A549 (cell line): ENCODE data around the gene CNDP1. TPM values are rescaled to one million over a fixed set of nuclear protein-coding genes. Genes with fewer than 3 reads are reported as not detected.

Source experiments
- ATAC-seq, 2 experiments: fragments of 200-7000 bp in 1 of 2; fragments of >200 bp in 1 of 2; cut with Nextera tagmentation in 1 of 2; cut with Tn5 transposase in 1 of 2; 3 replicates each; pipeline versions ENCODE4 v1.8.0 to v1.9.1; 2018 to 2020; ENCODE audit warnings: mild to moderate bottlenecking in 1 of 2, moderate library complexity in 1 of 2
- CTCF ChIA-PET: fragments of 300-600 bp; sonication (Branson Sonifier 250); formaldehyde crosslinking; extraction: SDS; loops from one replicate; lab custom pipeline; 2021; ENCODE audit warnings: antibody characterized with exemption, inconsistent platforms; lab: Yijun Ruan, JAX
- POLR2A ChIA-PET: fragments of 350-600 bp; formaldehyde crosslinking; extraction: SDS; loops from one replicate; lab custom pipeline; 2021; ENCODE audit warnings: antibody characterized with exemption, inconsistent platforms; lab: Yijun Ruan, JAX
- DNase-seq, 2 experiments: peaks; one replicate each; pipeline versions ENCODE4 v3.0.0 to v3.0.0-alpha.2; 2011 to 2016; ENCODE audit warnings: low read depth in 1 of 2, low spot score in 1 of 2
- FAIRE-seq: peaks from 2 replicates; lab custom pipeline; 2011; peaks lifted over from hg19 to GRCh38; lab: Jason Lieb, UNC
- H3K27ac ChIP-seq, 2 experiments: fragments of >200 bp; sonication (Bioruptor Twin); formaldehyde crosslinking; 3 replicates each; pipeline ENCODE4 v1.5.1; 2016 to 2017
- H3K4me1 ChIP-seq: fragments of >200 bp; sonication (Bioruptor Twin); formaldehyde crosslinking; 3 replicates; pipeline ENCODE4 v1.6.1; 2016
- H3K4me2 ChIP-seq: fragments of >200 bp; sonication (Bioruptor Twin); formaldehyde crosslinking; 3 replicates; pipeline ENCODE4 v1.6.1; 2016
- H3K4me3 ChIP-seq: fragments of >200 bp; sonication (Bioruptor Twin); formaldehyde crosslinking; 3 replicates; pipeline ENCODE4 v1.5.1; 2016
- H3K9me3 ChIP-seq: fragments of >200 bp; sonication (Bioruptor Twin); formaldehyde crosslinking; 3 replicates; pipeline ENCODE4 v1.6.1; 2016
- BCL3 ChIP-seq: fragments of >200 bp; sonication (Bioruptor Twin); formaldehyde crosslinking; IDR thresholded peaks from 3 replicates; pipeline ENCODE4 v1.6.1; 2016
- BHLHE40 ChIP-seq: IDR thresholded peaks from 2 replicates; pipeline ENCODE4 v1.6.1; 2012; ENCODE audit warnings: low read depth, low read length, inconsistent platforms
- ELK1 ChIP-seq: fragments of 150-350 bp; IDR thresholded peaks from 2 replicates; pipeline ENCODE4 v1.6.1; 2014; ENCODE audit warnings: low read depth, mild to moderate bottlenecking, low read length
- HDAC2 ChIP-seq: fragments of 200-600 bp; sonication (generic); IDR thresholded peaks from 2 replicates; pipeline ENCODE4 v1.6.1; 2016
- HEYL ChIP-seq: fragments of 250-450 bp; sonication (Bioruptor Pico); IDR thresholded peaks from 2 replicates; pipeline ENCODE4 v1.8.0; 2021; ENCODE audit warnings: mild to moderate bottlenecking, moderate library complexity
- HOXB5 ChIP-seq: fragments of 250-450 bp; sonication (Bioruptor Pico); IDR thresholded peaks from 2 replicates; pipeline ENCODE4 v1.5.0; 2020; ENCODE audit warnings: mild to moderate bottlenecking, moderate library complexity
- MAZ ChIP-seq: fragments of 150-350 bp; IDR thresholded peaks from 2 replicates; pipeline ENCODE4 v1.6.1; 2014; ENCODE audit warnings: antibody characterized with exemption, low read depth, low read length, borderline replicate concordance
- NR3C1 ChIP-seq: fragments of >200 bp; sonication (Bioruptor Twin); formaldehyde crosslinking; IDR thresholded peaks from 3 replicates; pipeline ENCODE4 v1.6.1; 2017
- PBX3 ChIP-seq: IDR thresholded peaks from 2 replicates; pipeline ENCODE4 v1.6.1; 2012
- PHF8 ChIP-seq: fragments of 200-600 bp; sonication (generic); IDR thresholded peaks from 2 replicates; pipeline ENCODE4 v1.6.1; 2016; ENCODE audit warnings: low read depth, mild to moderate bottlenecking, antibody characterized with exemption, moderate library complexity, borderline replicate concordance
- POLR2A ChIP-seq: IDR thresholded peaks from 2 replicates; pipeline ENCODE4 v1.6.1; 2012; ENCODE audit warnings: mild to moderate bottlenecking, low read length
- RARB ChIP-seq: fragments of 250-450 bp; sonication (Bioruptor Pico); IDR thresholded peaks from 2 replicates; pipeline ENCODE4 v1.8.0; 2021; ENCODE audit warnings: mild to moderate bottlenecking, moderate library complexity
- RCOR1 ChIP-seq: fragments of 150-350 bp; IDR thresholded peaks from 2 replicates; pipeline ENCODE4 v1.6.1; 2014; ENCODE audit warnings: antibody characterized with exemption, low read length, low read depth
- SMC3 ChIP-seq: fragments of >200 bp; sonication (Bioruptor Twin); formaldehyde crosslinking; IDR thresholded peaks from 3 replicates; pipeline ENCODE4 v1.6.1; 2018; ENCODE audit warnings: inconsistent platforms
- TFCP2L1 ChIP-seq: fragments of 250-450 bp; sonication (Bioruptor Pico); IDR thresholded peaks from 2 replicates; pipeline ENCODE4 v1.5.0; 2021; ENCODE audit warnings: mild to moderate bottlenecking
- TP53 ChIP-seq: fragments of 250-450 bp; sonication (Bioruptor Pico); IDR thresholded peaks from 2 replicates; pipeline ENCODE4 v1.5.0; 2021; ENCODE audit warnings: mild to moderate bottlenecking, moderate library complexity
- ZC3H11A ChIP-seq: fragments of 450-650 bp; IDR thresholded peaks from 2 replicates; pipeline ENCODE4 v1.6.1; 2014; ENCODE audit warnings: antibody characterized with exemption, mild to moderate bottlenecking
- ZSCAN20 ChIP-seq: fragments of 250-450 bp; sonication (Bioruptor Pico); IDR thresholded peaks from 2 replicates; pipeline ENCODE4 v1.8.0; 2022; ENCODE audit warnings: mild to moderate bottlenecking, moderate library complexity
- WGBS: methylation state at CpG from one replicate; pipeline ENCODE4 v1.1.6; 2017; ENCODE audit errors: missing lambda C conversion rate; 5-methylcytosine and 5-hydroxymethylcytosine counted together
- polyA plus RNA-seq, 4 experiments: library from polyadenylated mRNA; depleted of rRNA in 3 of 4; stranded (reverse); fragments of >200 nt; fragmentation: RNase III in 1 of 4; extraction: RNeasy Plus Mini Kit Qiagen cat#74134 plus additional on column Dnase treatment in 1 of 4; gene quantifications; 2 replicates in 3 of 4; 3 replicates in 1 of 4; pipeline ENCODE4 v1.2.3, GENCODE V29; 2011 to 2017
- TF ChIP-seq, protein P1 (sequence below): fragments of >200 bp; sonication (Bioruptor Twin); formaldehyde crosslinking; IDR thresholded peaks from 2 replicates; pipeline ENCODE4 v1.6.1; 2016
- TF ChIP-seq, protein P2 (sequence below): fragments of >200 bp; sonication (Bioruptor Twin); formaldehyde crosslinking; IDR thresholded peaks from 3 replicates; pipeline ENCODE4 v1.5.1; 2016

Gene CNDP1
- polyA plus RNA-seq, 2 of the 4 experiments (the other 2 are of a cell fraction) = 0.16 TPM; not detected in 1

GRCh38 chr18:74528913-74529312 lies 5.4 kb upstream of the CNDP1 start:
- Histone ChIP-seq H3K4me1 (no peaks in the 10 kb centered on the region), H3K4me2 (no peak overlapping the region), H3K27ac (no peak overlapping the region), H3K4me3 (no peak overlapping the region), H3K9me3 (no peaks in the 10 kb centered on the region)
- TF ChIP-seq ZC3H11A (no peak), BCL3 (no peak), PHF8 (no peak), HEYL (CRISPR knock-in tag) (no peak), TP53 (CRISPR knock-in tag) (no peak), NR3C1 (no peak), HDAC2 (no peak), TFCP2L1 (CRISPR knock-in tag) (no peak), BHLHE40 (no peak), ELK1 (no peak), ZSCAN20 (CRISPR knock-in tag) (no peak), PBX3 (no peak)
- TF ChIP-seq, protein P1, sequence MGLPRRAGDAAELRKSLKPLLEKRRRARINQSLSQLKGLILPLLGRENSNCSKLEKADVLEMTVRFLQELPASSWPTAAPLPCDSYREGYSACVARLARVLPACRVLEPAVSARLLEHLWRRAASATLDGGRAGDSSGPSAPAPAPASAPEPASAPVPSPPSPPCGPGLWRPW = no peak
- TF ChIP-seq, protein P2, sequence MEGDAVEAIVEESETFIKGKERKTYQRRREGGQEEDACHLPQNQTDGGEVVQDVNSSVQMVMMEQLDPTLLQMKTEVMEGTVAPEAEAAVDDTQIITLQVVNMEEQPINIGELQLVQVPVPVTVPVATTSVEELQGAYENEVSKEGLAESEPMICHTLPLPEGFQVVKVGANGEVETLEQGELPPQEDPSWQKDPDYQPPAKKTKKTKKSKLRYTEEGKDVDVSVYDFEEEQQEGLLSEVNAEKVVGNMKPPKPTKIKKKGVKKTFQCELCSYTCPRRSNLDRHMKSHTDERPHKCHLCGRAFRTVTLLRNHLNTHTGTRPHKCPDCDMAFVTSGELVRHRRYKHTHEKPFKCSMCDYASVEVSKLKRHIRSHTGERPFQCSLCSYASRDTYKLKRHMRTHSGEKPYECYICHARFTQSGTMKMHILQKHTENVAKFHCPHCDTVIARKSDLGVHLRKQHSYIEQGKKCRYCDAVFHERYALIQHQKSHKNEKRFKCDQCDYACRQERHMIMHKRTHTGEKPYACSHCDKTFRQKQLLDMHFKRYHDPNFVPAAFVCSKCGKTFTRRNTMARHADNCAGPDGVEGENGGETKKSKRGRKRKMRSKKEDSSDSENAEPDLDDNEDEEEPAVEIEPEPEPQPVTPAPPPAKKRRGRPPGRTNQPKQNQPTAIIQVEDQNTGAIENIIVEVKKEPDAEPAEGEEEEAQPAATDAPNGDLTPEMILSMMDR = no peak
- no peak for DNase-seq
- 58% methylated on average over 3 of the region's 3 CpGs for WGBS
- no peak for ATAC-seq
- ChIA-PET CTCF (no interaction called here), POLR2A (no interaction called here)
- FAIRE-seq = no peak

DNA sequence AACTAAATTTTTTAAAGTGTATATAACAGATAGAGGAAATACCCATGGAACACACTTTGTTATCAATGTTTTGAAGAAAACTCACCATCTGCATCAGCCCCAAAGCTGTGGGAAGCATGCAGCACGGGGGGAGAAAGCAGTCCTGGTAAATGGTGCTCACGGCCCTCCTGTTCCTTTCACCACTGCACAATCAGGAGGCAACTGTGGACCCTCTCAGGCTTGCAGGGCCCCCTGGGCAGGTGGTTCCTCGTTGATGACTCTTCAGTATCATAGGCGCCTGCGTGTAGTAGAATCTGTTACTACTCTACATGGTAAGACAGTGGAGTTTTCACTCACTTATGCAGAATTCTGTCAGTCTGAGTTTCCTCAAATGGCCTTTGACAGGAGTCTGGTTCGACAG lies 4.9 kb upstream of the CNDP1 start:
- H3K4me1 ChIP-seq = no peaks in the 10 kb centered on the region
- no peak overlapping the region for H3K27ac ChIP-seq
- no peaks in the 10 kb centered on the region for H3K9me3 ChIP-seq
- no peak overlapping the region for H3K4me2 ChIP-seq
- WGBS = 30% methylated on average over 4 of the region's 6 CpGs
- ChIA-PET POLR2A (no interaction called here), CTCF (no interaction called here)
- no peak for DNase-seq
- H3K4me3 ChIP-seq = no peak overlapping the region
- ATAC-seq = no peak
- TF ChIP-seq RARB (CRISPR knock-in tag) (no peak), RCOR1 (no peak), TFCP2L1 (CRISPR knock-in tag) (no peak), SMC3 (no peak), MAZ (no peak), POLR2A (no peak), PBX3 (no peak), HOXB5 (CRISPR knock-in tag) (no peak)
- TF ChIP-seq, all 56 proteins: peak for 0
- no peak for FAIRE-seq
